SIG-M5 (cell line): ENCODE measurements around the gene GIPC1.
"Not testable (repeated sequence)": the region's sequence is repeated elsewhere in the genome, so short reads cannot be mapped to it uniquely, and the experiment has no call there.

Experiments used
- DNase-seq: peaks from one replicate; lab custom pipeline; 2025; lab: John Stamatoyannopoulos, UW

Gene GIPC1

DNA sequence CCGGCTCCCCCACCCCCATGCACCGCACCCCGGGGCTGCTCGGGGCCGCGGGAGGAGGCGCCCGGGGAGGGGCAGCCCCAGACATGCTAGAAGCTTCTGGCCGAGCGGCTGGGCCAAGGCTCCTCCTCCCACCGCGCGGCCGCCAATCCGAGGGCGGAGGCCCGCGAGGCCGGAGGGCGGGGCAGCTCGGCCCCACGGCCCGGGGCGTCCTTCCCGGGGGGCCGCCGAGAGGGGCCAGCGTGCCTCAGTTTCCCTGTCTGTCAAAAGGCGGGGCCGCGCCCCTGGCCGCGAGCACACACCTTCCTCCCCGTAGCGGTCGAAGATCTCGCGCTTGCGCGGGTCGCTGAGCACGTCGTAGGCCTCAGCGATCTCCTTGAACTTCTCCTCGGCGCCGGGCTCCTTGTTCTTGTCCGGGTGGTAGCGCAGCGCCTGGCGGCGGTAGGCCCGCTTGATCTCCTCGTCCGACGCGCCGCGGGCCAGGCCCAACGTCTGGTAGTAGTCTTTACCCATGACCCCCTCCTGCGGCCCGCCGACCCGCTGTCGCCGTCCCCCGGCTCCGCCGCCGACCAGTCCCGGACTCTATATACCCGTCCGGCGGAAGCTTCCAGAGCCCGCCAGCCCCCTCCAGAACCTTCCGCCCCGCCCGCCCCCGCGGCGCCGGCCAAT is 22.0 kb upstream of the GIPC1 start, which contains the start of gene DNAJB1:
TSS of gene DNAJB1 (minus strand) at position 558 of the 666 bp plus-strand sequence. CDS start at position 510, 48 bp downstream.
- DNase-seq, result no peak

DNA sequence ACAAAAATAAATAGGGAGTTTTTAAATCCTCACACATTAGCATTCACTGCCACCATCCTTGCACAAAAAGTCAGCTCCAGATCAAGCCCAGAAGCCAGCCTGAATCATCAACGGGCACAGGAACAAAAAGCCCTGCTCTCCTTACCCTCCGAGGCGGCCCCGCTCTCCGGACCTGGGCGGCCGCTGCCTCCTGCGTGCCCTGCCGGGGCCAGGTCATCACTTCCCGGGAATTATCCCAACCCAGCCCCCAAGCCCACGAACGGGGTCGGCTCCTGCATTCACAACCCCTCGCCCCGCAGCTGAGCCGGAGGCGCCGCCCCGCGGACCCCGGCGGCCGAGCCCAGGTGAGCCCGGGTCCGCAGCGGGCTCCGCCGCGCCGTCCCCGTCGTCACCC is 21.5 kb upstream of the GIPC1 start:
- no peak for DNase-seq

DNA sequence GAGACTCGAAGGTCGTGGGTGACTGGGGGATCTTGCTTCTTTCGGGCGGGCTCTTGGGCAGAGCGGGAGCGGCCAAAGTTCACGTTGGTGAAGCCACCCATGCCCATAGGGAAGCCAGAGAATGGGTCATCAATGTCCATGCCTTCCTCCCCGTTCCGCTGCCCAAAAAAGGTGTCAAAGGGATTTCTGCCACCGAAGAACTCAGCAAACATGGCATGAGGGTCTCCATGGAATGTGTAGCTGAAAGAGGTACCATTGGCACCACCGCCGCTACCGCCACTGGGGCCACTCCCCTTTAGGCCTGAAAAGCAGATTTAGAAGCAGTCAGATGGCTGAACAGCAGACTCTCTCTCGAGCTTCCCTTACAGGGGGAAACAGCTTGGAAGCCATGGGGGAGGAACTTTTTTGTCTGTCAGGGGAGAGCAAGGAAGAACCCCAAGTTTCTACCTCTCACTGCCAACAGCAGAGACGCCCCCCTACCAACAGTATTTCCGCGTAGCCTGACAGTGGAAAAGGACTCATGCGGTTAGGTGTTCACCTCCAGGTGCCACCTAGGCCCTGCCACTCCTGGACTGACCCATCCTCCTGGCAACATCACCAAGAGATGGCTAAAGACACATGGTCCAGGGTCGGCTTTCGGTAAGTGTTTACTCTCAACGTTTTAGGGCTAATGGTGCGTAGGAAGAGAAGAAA is 21.0 kb upstream of the GIPC1 start:
- DNase-seq, result no peak

DNA sequence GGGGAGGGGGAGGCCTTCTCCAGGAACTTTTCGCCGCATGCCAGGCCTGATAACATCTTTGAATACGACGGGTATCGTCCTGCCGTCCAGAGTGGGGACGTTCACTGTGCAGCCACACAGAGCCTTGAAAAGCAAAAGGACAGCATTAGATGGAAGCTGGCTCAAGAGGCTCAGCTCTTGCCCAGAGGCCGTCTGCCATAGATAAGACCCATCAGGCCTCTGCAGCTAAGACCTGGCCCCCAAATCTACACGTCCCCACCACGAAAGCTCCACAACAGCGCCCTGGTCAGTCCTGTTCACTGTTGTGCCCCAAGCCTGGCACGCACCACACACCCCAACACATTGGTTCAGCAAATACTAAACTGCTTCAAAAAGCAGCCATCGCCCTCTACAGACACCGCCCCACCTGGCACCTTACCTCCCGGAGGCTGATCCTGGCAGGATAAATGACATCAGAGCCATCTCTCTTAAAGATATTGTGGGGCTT is 20.2 kb upstream of the GIPC1 start:
- no peak for DNase-seq

DNA sequence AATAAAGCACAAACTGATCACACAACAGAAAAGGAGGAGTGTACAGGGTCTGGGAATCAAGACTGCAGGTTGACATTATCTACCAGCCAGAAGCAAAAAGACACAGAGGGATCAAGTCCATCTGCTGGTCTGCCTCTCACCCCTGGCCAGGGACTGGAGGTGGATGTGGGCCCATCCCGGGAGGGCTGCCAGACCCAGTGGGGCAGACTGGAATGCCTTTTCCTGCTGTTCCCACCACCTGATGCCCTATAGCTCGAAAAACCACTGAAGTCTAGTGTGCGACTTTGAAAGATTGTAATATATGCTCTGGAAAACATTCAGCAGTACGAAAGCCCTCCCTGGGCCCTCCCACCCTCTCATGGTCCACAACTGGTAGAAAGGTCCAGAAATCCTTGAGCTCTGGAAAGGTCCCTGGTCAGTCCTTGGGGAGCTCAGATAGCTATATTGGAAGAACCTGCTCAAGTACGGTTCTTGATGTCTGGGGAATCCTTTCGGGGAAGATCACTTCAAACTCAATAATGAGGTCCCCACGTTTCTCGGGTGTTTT is 19.6 kb upstream of the GIPC1 start:
- DNase-seq, result no peak

DNA sequence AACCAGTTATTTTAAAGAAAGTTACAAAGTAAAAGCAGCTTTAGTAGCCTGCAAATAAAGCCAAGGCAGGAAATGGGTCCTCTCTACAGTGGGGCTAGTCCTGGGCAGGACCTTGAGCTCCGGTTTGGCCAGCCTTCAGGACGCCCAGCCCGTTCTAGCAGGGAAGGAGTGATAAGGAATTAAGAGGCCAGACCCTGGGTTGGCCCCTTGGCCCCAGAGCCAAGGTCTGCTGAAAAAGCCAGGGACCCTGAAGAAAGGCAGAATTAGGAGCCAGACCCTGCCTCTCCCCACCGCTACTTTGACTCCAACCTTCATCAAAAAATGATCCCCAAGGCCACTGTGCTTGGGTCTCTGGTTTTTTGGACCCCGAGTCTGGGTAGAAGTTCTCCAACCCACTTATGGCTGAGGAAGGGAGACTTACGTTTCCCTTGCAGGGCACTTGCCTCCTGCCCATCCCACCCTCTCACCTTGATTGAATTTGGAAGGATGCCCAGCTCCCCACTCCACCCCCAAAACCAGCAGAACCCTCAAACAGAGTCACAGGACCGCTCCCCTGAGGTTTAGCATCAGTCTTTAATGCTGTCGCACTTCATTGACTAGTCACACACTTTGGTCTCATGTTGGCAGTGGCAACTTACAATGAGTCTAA is 18.4 kb upstream of the GIPC1 start:
- DNase-seq, result no peak

DNA sequence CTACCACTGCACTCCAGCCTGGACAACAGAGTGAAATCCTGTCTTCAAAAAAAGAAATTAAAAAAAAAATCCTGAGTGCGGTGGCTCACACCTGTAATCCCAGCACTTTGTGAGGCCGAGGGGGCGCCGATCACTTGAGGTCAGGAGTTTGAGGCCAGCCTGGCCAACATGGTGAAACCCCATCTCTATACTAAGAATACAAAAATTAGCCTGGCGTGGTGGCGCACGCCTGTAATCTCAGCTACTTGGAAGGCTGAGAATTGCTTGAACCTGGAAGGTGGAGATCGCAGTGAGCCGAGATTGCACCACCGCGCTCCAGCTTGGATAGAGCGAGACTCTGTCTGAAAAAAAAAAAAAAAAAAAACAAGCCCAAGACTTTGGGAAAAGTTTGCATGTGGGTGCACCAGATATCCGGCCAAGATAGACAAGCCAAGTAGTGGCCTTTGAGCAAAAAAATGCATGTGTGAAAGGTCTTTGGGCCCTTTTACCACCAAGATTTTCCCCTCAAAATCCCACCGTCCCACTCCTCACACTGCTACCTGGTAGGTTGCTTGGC is 16.6 kb upstream of the GIPC1 start:
- DNase-seq, result no peak

DNA sequence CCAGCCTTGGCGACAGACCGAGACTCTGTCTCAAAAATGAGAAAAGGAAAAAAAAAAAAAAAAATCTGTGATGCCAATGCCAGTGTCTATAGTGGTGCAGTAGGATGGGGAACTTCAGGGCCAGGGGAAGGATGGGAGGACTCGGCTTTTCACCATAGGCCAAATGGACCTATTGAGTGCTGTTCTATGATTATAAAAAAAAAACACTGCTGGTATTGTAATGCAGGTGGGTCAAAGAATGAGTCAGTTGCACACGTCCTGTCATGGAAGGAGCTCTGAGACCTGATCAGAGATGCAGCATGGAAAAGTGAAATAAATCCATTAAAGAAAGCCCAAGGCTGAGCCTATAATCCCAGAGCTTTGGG is 15.3 kb upstream of the GIPC1 start:
- DNase-seq, result no peak

DNA sequence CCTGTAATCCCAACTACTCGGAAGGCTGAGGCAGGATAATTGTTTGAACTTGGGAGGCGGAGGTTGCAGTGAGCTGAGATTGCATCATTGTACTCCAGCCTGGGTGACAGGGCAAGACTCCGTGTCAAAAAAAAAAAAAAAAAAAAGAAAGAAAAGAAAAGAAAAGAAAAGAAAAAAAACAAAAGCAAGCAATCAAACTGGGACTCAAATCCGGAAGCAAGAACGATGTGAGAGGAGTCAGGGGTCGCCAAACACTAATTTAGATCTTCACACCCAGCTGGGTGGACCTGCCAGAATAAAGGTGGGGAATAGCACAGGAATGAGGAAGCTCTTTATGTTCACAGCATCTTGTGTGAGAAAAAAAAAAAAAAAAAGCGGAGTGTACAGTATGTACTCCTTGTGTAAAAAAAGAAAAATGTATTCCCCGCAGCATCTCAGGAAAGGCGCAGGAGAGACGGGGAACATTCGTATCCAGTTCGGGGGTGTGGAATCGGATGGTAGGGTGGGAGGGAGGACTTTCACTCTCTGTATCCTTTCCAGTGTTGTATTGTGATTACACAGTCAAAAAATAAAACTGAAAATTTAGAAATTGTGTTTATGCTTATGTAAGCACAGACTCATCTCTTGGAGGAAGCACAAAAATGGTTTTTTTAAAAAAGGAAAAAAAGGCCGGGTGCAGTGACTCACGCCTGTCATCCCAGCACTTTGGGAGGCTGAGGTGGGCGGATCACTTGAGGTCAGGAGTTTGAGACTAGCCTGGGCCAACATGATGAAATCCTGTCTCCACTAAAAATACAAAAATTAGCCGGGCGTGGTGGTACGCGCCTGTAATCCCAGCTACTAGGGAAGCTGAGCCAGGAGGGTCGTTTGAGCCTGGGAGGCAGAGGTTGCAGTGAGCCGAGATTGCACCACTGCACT is 14.6 kb upstream of the GIPC1 start:
- DNase-seq, result no peak

DNA sequence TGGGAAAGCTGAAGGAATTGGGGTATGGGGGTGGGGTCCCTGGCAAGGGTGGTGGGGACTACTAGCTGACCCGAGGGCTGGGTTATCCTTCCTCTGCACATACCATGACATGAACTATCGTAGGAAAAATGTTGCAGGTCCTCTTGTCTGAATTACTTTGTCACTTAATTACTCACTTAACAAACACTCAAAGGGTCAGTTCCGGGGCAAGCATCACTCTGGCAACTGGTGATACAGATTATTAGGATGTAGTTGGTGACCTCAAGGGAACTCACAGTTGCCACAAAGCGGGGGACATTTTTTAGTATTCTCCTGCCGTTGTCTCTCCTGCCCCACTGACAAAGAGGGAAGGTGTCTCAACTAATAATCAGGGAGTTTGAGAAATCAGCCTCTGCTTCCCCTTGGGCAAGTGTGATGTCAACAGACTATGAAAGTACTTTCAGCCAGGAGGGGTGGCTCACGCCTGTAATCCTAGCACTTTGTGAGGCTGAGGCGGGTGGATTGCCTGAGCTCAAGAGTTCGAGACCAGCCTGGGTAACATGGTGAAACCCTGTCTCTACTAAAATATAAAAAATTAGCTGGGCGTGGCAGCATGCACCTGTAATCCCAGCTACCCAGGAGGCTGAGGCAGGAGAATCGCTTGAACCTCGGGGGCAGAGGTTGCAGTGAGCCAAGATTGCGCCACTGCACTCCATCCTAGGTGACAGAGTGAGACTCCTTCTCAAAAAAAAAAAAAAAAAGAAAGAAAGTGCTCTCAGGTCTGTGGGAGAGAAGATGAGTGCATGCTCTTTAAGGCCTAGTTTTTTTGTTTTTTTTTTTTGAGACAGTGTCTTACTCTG is 12.0 kb upstream of the GIPC1 start:
- no peak for DNase-seq

DNA sequence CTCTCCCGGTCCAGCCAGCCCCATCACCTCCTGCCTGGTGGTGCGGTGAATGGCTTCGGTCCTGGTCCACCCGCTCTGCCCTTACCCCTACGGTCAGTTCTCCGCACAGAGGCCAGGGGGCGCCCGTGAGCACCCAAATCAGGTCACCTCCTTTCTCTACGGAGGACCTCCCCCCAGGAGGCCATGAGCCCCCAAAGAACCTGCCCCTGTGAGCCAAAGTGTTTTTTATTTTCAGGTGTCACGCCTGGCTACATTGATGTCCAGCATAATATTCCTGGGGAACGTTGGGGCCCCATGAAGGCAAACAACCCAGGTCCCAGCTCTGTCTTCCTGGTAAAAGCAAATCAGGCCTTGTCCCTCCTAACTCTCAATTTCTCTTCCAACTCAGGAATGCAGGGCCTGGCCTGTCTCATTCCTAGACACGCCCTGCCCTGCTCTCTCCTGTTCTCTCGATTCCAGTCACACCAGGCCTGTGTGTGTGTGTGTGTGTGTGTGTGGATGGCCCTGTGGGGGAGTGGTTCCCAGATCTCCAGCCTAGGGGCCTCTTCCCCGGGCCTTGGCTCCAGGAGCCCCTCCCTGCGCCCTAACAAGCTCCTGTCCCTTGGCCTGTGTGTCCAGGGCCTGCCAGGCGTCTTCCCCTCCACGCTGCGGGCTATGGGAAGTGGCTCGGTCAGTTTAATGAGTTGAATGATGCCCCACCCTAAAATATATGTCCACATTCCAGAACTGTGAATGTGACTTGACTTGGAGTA is 9.7 kb upstream of the GIPC1 start:
- DNase-seq, result no peak

DNA sequence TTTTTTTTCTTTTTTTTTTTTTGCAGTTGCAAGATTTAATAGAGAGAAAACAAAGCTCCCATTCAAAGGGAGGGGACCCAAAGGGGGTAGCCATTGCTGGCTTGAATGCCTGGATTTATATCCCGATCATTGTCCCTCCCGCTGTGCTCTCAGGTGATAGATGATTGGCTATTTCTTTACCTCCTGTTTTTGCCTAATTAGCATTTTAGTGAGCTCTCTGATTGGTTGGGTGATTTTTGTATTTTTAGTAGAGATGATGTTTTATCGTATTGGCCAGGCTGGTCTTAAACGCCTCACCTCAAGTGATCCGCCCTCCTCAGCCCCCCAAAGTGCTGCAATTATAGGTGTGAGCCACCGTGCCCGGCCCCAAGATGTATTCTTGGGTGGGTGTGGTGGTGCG is 8.6 kb upstream of the GIPC1 start:
- not testable (repeated sequence) for DNase-seq

DNA sequence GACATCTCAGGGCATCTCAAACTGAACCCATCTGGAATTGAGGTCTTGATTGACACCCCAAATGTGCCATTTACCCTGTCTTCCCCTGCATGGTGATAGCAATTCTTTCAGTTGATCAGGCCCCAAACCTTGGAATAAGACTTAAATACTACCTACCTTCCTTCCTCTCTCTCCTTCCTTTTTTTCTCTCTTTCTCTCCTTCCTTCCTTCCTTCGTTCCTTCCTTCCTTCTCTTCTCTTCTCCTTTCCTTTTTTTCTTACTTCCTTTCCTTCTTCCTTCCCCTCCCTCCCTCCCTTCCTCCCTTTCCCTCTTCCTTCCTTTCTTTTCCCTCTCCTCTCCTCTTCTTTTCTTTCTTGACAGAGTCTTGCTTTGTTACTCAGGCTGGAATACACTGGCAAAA is 7.4 kb upstream of the GIPC1 start:
- DNase-seq, result no peak

DNA sequence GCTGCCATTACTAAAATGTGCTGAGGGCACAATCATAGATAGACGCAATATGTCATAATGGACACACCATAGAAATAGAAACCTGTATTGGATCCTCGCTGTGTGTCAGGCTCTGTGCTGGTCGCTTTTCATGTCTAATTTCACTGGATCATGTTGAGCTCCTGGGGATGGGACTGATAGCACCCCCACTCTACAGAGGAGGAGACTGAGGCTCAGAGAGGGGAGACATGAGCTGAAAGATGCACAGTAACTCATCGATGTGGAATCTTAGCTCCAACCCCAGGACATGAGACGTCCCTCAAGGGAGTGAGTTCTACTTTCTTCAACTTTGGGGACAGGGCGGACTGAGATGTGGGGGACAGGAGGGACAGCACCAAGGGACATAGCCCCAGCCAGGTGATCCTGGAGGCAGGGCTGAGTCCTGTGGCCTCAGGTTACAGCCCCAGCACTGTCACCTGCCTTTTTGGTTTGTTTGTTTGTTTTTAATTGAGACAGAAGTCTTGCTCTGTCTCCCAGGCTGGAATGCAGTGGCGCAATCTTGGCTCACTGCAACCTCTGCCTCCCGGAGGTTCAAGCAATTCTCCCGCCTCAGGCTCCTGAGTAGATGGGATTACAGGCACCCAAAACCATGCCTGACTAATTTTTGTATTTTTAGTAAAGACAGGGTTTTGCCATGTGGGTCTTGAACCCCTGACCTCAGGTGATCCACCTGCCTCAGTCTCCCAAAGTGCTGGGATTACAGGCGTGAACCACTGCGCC is 6.6 kb upstream of the GIPC1 start:
- no peak for DNase-seq

DNA sequence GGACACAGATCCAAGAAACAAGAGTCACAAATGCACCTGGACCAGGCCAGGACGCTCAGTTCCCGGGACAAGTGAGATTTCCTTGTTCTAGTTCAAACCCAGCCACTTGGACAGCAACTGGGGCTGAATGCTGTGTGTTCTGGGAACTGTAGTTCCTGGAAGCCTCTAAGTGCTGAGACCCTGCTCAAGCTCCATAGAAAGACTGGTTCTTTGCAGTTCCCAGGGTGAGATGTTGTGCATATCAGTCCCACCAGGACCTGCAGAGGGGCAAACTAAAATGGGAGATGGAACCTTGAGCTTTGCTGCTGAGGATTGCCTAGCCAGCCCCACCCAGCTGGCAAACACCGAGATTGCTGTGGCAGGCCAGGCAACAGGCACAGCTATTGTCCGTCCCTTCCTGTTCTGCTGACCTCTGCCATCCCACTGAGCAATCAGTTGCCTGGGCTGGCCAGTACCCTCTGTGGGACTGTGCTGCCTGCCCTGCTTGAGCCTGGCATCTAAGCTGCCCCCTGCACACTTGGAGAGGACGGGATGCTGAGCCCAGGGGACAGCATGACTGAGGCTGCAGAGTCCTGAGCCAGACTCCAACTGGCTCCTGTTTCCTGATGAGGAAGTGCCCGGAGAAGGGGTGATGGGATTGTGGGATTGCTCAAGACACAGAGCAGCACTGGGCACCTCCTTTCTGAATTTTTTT is 1.4 kb upstream of the GIPC1 start:
- DNase-seq, result no peak

DNA sequence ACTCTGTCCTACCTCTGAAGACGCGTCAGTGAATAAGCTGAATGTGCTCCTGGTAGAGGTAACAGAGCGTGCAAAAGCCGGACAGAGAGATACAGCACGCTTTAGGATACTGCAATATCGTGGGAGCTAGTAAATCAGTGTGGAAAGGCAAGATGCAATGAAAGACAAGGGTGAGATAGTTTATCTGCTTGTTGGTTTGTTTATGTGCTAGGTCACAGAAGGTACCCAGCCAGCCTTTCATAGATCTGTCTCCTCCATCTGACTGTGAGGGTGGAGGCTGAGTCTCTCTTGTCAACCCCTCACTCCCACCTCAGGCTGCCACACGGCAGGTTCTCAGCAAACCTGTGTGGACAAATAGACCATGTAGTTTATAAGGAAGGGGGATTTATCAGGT is 904 bp upstream of the GIPC1 start:
- no peak for DNase-seq

DNA sequence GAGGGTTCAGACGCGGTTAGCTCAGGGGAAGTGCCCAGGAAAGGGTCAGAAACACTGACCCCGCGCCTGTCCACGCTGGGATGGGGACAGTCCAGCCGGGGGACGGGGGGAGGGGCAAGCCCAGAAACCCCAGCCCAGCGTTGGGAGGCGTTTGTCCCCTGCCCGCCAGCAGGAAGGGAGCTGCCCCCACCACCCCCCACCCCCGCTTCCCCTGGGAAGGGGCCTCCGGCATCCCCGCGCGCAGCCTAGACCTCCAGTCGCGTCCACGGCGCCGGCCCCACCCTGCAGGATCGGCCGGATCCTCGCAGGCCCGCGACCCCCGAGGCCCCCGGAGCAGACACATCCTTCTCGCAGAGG is 277 bp downstream of the GIPC1 start:
- no peak for DNase-seq

DNA sequence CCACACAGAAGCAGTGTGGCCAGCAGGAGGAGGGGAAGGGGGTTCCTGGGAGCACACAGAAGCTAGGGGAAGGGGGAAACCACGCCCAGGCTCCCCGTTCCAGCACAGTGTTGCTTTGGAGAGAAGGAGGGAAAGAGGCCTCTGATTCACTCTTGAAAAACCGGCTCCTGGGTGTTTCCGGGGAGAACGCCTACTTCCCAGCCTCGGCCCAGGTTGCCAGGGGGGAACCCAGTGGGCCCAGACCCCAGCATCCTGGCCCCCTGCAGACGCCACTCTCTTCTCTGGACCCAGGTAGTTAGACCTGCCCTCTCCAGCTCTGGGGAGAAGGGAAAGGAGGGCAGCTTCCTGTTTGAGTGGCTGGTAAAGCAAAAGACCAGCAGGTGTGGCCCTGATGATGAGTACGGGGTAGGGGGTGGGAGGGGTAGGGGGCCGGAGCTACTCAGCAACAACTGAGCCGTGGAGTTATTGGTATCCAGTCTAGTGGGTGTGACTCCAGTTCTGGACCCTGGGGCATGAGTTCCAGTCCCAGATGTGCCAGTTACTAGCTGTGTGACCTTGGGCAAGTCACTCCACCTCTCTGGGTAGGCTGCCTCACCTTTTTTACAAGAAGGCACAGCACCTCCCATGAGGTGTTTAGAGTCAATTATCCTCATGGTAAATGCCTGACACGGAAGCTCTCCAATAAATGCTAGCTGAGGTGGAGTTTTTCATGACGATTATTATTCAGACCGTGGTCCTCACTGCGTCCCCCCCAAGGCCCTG is 836 bp downstream of the GIPC1 start:
- DNase-seq, result no peak
